Measurements from ENCODE around the gene HNRNPA3. TPM values are rescaled to one million over a fixed set of nuclear protein-coding genes. Genes with fewer than 3 reads are reported as not detected.
A peak's percentile ranks its signal among the peaks of the same experiment; 100 is the strongest.
"Not testable (repeated sequence)": the region's sequence is repeated elsewhere in the genome, so short reads cannot be mapped to it uniquely, and the experiment has no call there.

The HNRNPA3 gene
- polyA plus RNA-seq, 1 donor (not counting 4 experiments of a cell fraction or from before 2014, with no cell fraction given), result 178 TPM

DNA sequence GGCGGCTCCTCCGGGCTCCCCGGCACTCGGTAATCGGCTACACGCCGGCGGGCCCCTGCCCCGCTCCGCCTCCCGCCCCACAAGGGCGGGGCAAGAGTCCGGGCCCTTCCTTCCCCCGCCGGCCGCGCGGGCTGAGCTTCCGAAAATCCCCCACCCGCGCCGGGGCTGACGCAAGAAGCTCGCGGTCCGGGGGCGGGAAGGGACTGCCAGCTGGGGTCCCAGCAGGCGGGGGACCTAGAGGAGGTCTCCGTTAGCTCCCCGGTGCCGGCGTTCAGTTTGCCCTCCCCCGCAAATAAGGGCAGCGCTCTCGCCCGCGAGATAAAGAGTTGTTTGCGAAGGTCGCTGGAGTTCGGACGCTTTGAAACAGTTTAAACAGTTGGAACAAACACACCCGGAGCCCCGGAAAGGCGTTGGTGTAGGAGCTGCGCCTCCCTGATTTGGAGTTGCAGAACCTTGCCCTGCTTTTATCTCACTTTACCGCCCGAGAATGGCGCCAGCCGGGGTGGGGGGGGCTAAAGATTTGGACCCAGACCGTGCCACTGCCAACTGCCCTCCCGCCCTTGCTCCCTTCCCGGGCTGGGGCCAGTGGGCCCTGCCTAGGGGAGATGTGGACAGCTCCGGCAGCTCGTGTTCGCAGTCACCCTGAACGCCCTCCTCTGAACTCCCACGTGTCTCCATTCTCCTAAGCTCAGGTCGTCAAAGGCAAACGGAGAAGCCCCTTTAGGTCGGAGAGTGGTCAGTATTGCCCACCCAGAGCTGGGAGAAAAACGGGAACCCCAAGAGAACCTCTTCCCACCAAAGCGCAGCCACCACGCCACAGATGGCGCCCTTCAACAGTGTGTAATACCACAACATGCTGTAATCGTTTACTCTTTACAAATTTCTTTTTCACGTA lies 52.3 kb downstream of the HNRNPA3 start, which contains the start of gene NFE2L2:
Gene NFE2L2 (minus strand): TSS at position 35 of the 895 bp plus-strand sequence. CDS start 151 bp downstream, outside the sequence.
- dilution Hi-C loops (cut with MboI; ENCODE audit: extremely low pct_ligation_motif_present, low sequenced_read_pairs), result no loop called here

DNA sequence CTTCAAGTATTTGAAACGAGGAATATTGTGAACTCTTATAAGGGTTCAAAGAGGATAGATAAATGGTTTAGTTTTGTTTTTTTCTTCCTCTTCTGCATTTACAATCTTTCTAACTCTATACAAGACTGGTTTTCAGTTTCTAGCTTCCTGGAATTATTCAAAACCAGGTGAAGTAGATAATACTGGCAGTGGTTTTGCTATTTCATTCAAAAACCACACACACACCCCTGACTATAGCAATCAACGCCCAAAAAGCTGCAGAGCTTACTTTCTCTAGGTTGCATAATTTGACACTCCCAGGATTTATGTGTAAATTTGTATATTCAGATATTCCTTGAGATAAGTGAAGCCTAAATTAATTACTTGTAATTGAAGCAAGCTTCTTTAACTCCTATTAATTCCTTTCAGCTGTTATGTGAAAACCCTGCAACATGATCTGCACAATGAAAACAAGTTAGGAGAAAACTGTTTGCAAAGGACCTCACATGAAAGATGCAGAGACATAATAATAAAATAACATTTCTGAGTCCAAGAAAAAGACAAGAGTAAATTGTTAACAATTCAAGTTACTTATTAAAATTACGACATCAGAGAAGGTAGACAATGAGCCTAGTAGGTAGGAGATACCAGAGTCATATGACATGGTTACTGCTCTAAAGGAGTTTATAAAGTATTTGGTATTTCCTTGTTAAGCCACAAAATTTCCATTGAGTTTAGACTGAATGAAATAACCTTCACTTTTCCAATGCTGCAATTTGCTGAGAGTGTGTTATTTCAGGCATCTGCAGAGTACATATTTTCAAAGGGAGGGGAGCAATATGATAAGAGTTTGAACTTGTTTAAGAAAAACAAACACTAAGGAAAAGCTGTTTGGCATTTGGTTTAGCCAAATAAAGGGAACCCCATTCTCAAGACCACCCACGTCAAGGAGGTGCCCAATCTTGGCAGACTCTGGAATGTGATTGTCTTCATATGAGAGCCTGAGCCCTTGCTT lies 53.5 kb downstream of the HNRNPA3 start:
- peak overlapping the region; percentile 99 for H3K27ac ChIP-seq (ENCODE audit: control insufficient read depth, insufficient read depth, low read length)
- no peak for TF ChIP-seq EZH2 (IDR thresholded peaks at IDR 0.05; ENCODE audit: low read length)
- TF ChIP-seq, protein P1, sequence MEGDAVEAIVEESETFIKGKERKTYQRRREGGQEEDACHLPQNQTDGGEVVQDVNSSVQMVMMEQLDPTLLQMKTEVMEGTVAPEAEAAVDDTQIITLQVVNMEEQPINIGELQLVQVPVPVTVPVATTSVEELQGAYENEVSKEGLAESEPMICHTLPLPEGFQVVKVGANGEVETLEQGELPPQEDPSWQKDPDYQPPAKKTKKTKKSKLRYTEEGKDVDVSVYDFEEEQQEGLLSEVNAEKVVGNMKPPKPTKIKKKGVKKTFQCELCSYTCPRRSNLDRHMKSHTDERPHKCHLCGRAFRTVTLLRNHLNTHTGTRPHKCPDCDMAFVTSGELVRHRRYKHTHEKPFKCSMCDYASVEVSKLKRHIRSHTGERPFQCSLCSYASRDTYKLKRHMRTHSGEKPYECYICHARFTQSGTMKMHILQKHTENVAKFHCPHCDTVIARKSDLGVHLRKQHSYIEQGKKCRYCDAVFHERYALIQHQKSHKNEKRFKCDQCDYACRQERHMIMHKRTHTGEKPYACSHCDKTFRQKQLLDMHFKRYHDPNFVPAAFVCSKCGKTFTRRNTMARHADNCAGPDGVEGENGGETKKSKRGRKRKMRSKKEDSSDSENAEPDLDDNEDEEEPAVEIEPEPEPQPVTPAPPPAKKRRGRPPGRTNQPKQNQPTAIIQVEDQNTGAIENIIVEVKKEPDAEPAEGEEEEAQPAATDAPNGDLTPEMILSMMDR (optimal IDR thresholded peaks at IDR 0.05 in 1 of 3, IDR thresholded peaks at IDR 0.05 in 1 of 3, conservative IDR thresholded peaks at IDR 0.05 in 1 of 3; ENCODE audit: extremely low read depth in 1 of 3, insufficient read depth in 2 of 3, low read length in 3 of 3), result no peak
- DNase-seq (ENCODE audit: low read depth, low spot score), result no peak

More for the DNA sequence above, 52.3 kb downstream of the HNRNPA3 start, which contains the start of gene NFE2L2:
- no peak for DNase-seq (ENCODE audit: low read depth, low spot score)
- TF ChIP-seq, protein P1 (optimal IDR thresholded peaks at IDR 0.05 in 1 of 3, IDR thresholded peaks at IDR 0.05 in 1 of 3, conservative IDR thresholded peaks at IDR 0.05 in 1 of 3; ENCODE audit: extremely low read depth in 1 of 3, insufficient read depth in 2 of 3, low read length in 3 of 3), result peak; percentile 23 to 68 (median 33)
- TF ChIP-seq EZH2 (IDR thresholded peaks at IDR 0.05; ENCODE audit: low read length), result no peak
- peaks cover 13% of the 10 kb centered on the region for H4K20me1 ChIP-seq (ENCODE audit: control insufficient read depth, extremely low read depth, insufficient read depth, low read length)
- peak within 1 kb of the TSS; percentile 88 to 99 (median 92) for H3K4me3 ChIP-seq (ENCODE audit: control insufficient read depth in 2 of 3, extremely low read depth in 1 of 3, insufficient read depth in 2 of 3, low read depth in 1 of 3, low read length in 3 of 3)
- H2AFZ ChIP-seq (ENCODE audit: control insufficient read depth, low read length), result peak within 1 kb of the TSS; percentile 92
- H3K27ac ChIP-seq (ENCODE audit: control insufficient read depth, insufficient read depth, low read length), result peak within 1 kb of the TSS; percentile 99
- peak within 1 kb of the TSS; percentile 97 for H3K9ac ChIP-seq (ENCODE audit: control insufficient read depth, extremely low read depth, insufficient read depth, low read length)
- peaks cover 56% of the 10 kb centered on the region for H3K4me1 ChIP-seq (ENCODE audit: control insufficient read depth, extremely low read depth, insufficient read depth, low read length)
- H3K9me3 ChIP-seq (ENCODE audit: control insufficient read depth, low read depth, low read length), result no peaks in the 10 kb centered on the region
- no peaks in the 10 kb centered on the region for H3K27me3 ChIP-seq (ENCODE audit: control insufficient read depth, extremely low read depth, insufficient read depth, low read length)
- H3K4me2 ChIP-seq (ENCODE audit: control insufficient read depth, extremely low read depth, insufficient read depth, low read depth, low read length), result peak within 1 kb of the TSS; percentile 100
- H3K9me1 ChIP-seq (ENCODE audit: control insufficient read depth, extremely low read depth, insufficient read depth, low read length), result peaks cover 2% of the 10 kb centered on the region
- FAIRE-seq, result no peak
- peaks cover 2 to 12% of the 10 kb centered on the region in 2 experiments for H3K36me3 ChIP-seq (ENCODE audit: control insufficient read depth in 2 of 2, extremely low read depth in 1 of 2, insufficient read depth in 2 of 2, low read length in 2 of 2)
- H3K79me2 ChIP-seq (ENCODE audit: control insufficient read depth, insufficient read depth, low read length), result peaks cover 44% of the 10 kb centered on the region

DNA sequence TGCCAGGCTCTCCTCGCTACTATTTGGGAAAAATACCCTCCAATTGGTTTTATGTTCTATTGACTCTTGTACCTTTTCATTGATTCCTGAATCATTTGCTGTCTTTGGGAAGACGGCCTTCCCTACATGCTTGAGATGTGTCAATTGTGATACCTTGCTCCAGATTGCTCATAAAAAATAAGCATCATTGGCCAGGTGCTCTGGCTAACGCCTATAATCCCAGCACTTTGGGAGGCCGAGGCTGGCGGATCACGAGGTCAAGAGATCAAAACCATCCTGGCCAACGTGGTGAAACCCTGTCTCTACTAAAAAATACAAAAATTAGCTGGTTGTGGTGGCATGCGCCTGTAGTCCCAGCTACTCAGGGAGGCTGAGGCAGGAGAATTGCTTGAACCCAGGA lies 54.4 kb downstream of the HNRNPA3 start:
- H2AFZ ChIP-seq (ENCODE audit: control insufficient read depth, low read length), result peak overlapping the region; percentile 84
- H3K27me3 ChIP-seq (ENCODE audit: control insufficient read depth, extremely low read depth, insufficient read depth, low read length); H3K9me1 ChIP-seq (ENCODE audit: control insufficient read depth, extremely low read depth, insufficient read depth, low read length); FAIRE-seq; DNase-seq (ENCODE audit: low read depth, low spot score); H3K9me3 ChIP-seq (ENCODE audit: control insufficient read depth, low read depth, low read length); dilution Hi-C loops (cut with MboI; ENCODE audit: extremely low pct_ligation_motif_present, low sequenced_read_pairs); H3K36me3 ChIP-seq (ENCODE audit: control insufficient read depth in 2 of 2, extremely low read depth in 1 of 2, insufficient read depth in 2 of 2, low read length in 2 of 2); H4K20me1 ChIP-seq (ENCODE audit: control insufficient read depth, extremely low read depth, insufficient read depth, low read length): not testable (repeated sequence)
- H3K27ac ChIP-seq (ENCODE audit: control insufficient read depth, insufficient read depth, low read length), result peak overlapping the region; percentile 99
- H3K4me1 ChIP-seq (ENCODE audit: control insufficient read depth, extremely low read depth, insufficient read depth, low read length), result peaks cover 59% of the 10 kb centered on the region
- H3K79me2 ChIP-seq (ENCODE audit: control insufficient read depth, insufficient read depth, low read length), result peaks cover 24% of the 10 kb centered on the region
- H3K4me3 ChIP-seq (ENCODE audit: control insufficient read depth in 2 of 3, extremely low read depth in 1 of 3, insufficient read depth in 2 of 3, low read depth in 1 of 3, low read length in 3 of 3), result peak overlapping the region in 2 of 3 experiments; percentile 59 to 99
- H3K9ac ChIP-seq (ENCODE audit: control insufficient read depth, extremely low read depth, insufficient read depth, low read length), result peak overlapping the region; percentile 97
- H3K4me2 ChIP-seq (ENCODE audit: control insufficient read depth, extremely low read depth, insufficient read depth, low read depth, low read length), result peak overlapping the region; percentile 100

More for the DNA sequence above, 53.5 kb downstream of the HNRNPA3 start:
- dilution Hi-C loops (cut with MboI; ENCODE audit: extremely low pct_ligation_motif_present, low sequenced_read_pairs), result no loop called here
- H3K9me1 ChIP-seq (ENCODE audit: control insufficient read depth, extremely low read depth, insufficient read depth, low read length), result peaks cover 1% of the 10 kb centered on the region
- peaks cover 32% of the 10 kb centered on the region for H3K79me2 ChIP-seq (ENCODE audit: control insufficient read depth, insufficient read depth, low read length)
- H3K27me3 ChIP-seq (ENCODE audit: control insufficient read depth, extremely low read depth, insufficient read depth, low read length), result no peaks in the 10 kb centered on the region
- H4K20me1 ChIP-seq (ENCODE audit: control insufficient read depth, extremely low read depth, insufficient read depth, low read length), result peaks cover 12% of the 10 kb centered on the region
- H3K9ac ChIP-seq (ENCODE audit: control insufficient read depth, extremely low read depth, insufficient read depth, low read length), result peak overlapping the region; percentile 97
- peak overlapping the region; percentile 84 for H2AFZ ChIP-seq (ENCODE audit: control insufficient read depth, low read length)
- no peaks in the 10 kb centered on the region for H3K9me3 ChIP-seq (ENCODE audit: control insufficient read depth, low read depth, low read length)
- H3K4me3 ChIP-seq (ENCODE audit: control insufficient read depth in 2 of 3, extremely low read depth in 1 of 3, insufficient read depth in 2 of 3, low read depth in 1 of 3, low read length in 3 of 3), result peak overlapping the region in 2 of 3 experiments; percentile 59 to 99
- peaks cover 63% of the 10 kb centered on the region for H3K4me1 ChIP-seq (ENCODE audit: control insufficient read depth, extremely low read depth, insufficient read depth, low read length)
- peaks cover 2 to 8% of the 10 kb centered on the region in 2 experiments for H3K36me3 ChIP-seq (ENCODE audit: control insufficient read depth in 2 of 2, extremely low read depth in 1 of 2, insufficient read depth in 2 of 2, low read length in 2 of 2)
- H3K4me2 ChIP-seq (ENCODE audit: control insufficient read depth, extremely low read depth, insufficient read depth, low read depth, low read length), result peak overlapping the region; percentile 100
- no peak for FAIRE-seq
